ENCODE data around the gene AP2A2.

The AP2A2 gene

GRCh38 chr11:1060852-1061616 is 135.4 kb downstream of the AP2A2 start:
- peak; percentile 81 for DNase-seq

Data from 8988T (cell line).